ENCODE data around the gene EVA1A. TPM values are rescaled to one million over a fixed set of nuclear protein-coding genes. Genes with fewer than 3 reads are reported as not detected.

The EVA1A gene
- polyA plus RNA-seq, 1 donor, result 5.0 TPM

- DNase-seq (ENCODE audit: low read depth), result no peak
Observed at GRCh38 chr2:75589391-75590105, 28.8 kb upstream of the EVA1A start.

- no peak for DNase-seq (ENCODE audit: low read depth)
Observed at GRCh38 chr2:75587954-75588587, 27.3 kb upstream of the EVA1A start.

- no peak for DNase-seq (ENCODE audit: low read depth)
Observed at GRCh38 chr2:75586971-75587370, 26.2 kb upstream of the EVA1A start.

- no peak for DNase-seq (ENCODE audit: low read depth)
Observed at GRCh38 chr2:75582840-75583239, 22.1 kb upstream of the EVA1A start.

- DNase-seq (ENCODE audit: low read depth), result no peak
Observed at GRCh38 chr2:75580606-75581005, 19.9 kb upstream of the EVA1A start.

- no peak for DNase-seq (ENCODE audit: low read depth)
Observed at GRCh38 chr2:75580156-75580555, 19.4 kb upstream of the EVA1A start.

- DNase-seq (ENCODE audit: low read depth), result no peak
Observed at GRCh38 chr2:75579186-75579585, 18.4 kb upstream of the EVA1A start.

- no peak for DNase-seq (ENCODE audit: low read depth)
Observed at GRCh38 chr2:75577280-75577679, 16.5 kb upstream of the EVA1A start.

GRCh38 chr2:75574106-75574505 is 13.4 kb upstream of the EVA1A start:
- no peak for DNase-seq (ENCODE audit: low read depth)

- no peak for DNase-seq (ENCODE audit: low read depth)
Observed at GRCh38 chr2:75573145-75573878, 12.6 kb upstream of the EVA1A start.

- DNase-seq (ENCODE audit: low read depth), result no peak
Observed at GRCh38 chr2:75571730-75572430, 11.1 kb upstream of the EVA1A start.

- DNase-seq (ENCODE audit: low read depth), result no peak
Observed at GRCh38 chr2:75570948-75571729, 10.4 kb upstream of the EVA1A start.

- no peak for DNase-seq (ENCODE audit: low read depth)
Observed at GRCh38 chr2:75570024-75570947, 9.5 kb upstream of the EVA1A start.

- no peak for DNase-seq (ENCODE audit: low read depth)
Observed at GRCh38 chr2:75569546-75569945, 8.8 kb upstream of the EVA1A start.

GRCh38 chr2:75568174-75568573 is 7.4 kb upstream of the EVA1A start:
- no peak for DNase-seq (ENCODE audit: low read depth)

GRCh38 chr2:75565472-75566462 is 5.0 kb upstream of the EVA1A start:
- no peak for DNase-seq (ENCODE audit: low read depth)

GRCh38 chr2:75564713-75565359 is 4.1 kb upstream of the EVA1A start:
- DNase-seq (ENCODE audit: low read depth), result no peak

GRCh38 chr2:75564026-75564688 is 3.4 kb upstream of the EVA1A start:
- DNase-seq (ENCODE audit: low read depth), result no peak

Measured in forelimb muscle (tissue), 1 donor.